CD4-positive, alpha-beta T cell treated with Interferon alpha-2 for 1 hour (primary cell): ENCODE results near the gene XPNPEP1.
"Not testable (repeated sequence)": the region's sequence is repeated elsewhere in the genome, so short reads cannot be mapped to it uniquely, and the experiment has no call there.

Experiments
- DNase-seq, 2 donors: peaks; one replicate each; pipeline ENCODE4 v3.0.0-alpha.2; 2020 to 2022

Gene XPNPEP1

GRCh38 chr10:109922358-109922975 lies 844 bp downstream of the XPNPEP1 start:
- no peak for DNase-seq

GRCh38 chr10:109920016-109920415 lies 3.3 kb downstream of the XPNPEP1 start:
- DNase-seq, result peak; percentile 11 to 57

GRCh38 chr10:109919220-109919619 lies 4.1 kb downstream of the XPNPEP1 start:
- no peak for DNase-seq

- DNase-seq, result not testable (repeated sequence)
Measured at GRCh38 chr10:109918707-109919106, 4.6 kb downstream of the XPNPEP1 start.

- DNase-seq, result no peak
Measured at GRCh38 chr10:109915566-109915965, 7.7 kb downstream of the XPNPEP1 start.

- DNase-seq, result peak; percentile 40 to 67
Measured at GRCh38 chr10:109914966-109915365, 8.3 kb downstream of the XPNPEP1 start.

GRCh38 chr10:109913306-109913892 lies 9.9 kb downstream of the XPNPEP1 start:
- no peak for DNase-seq

- no peak for DNase-seq
Measured at GRCh38 chr10:109912335-109913281, 10.7 kb downstream of the XPNPEP1 start.

GRCh38 chr10:109911903-109912302 lies 11.4 kb downstream of the XPNPEP1 start:
- DNase-seq, result no peak

GRCh38 chr10:109906316-109906715 lies 17.0 kb downstream of the XPNPEP1 start:
- DNase-seq, result no peak

GRCh38 chr10:109904397-109904796 lies 18.9 kb downstream of the XPNPEP1 start:
- no peak for DNase-seq

- peak in 1 of 2 donors; percentile 40 for DNase-seq
Measured at GRCh38 chr10:109902992-109903947, 20.0 kb downstream of the XPNPEP1 start.

- DNase-seq, result no peak
Measured at GRCh38 chr10:109899356-109900331, 23.7 kb downstream of the XPNPEP1 start.

- DNase-seq, result no peak
Measured at GRCh38 chr10:109898666-109899355, 24.5 kb downstream of the XPNPEP1 start.

GRCh38 chr10:109898007-109898406 lies 25.3 kb downstream of the XPNPEP1 start:
- DNase-seq, result no peak

- no peak for DNase-seq
Measured at GRCh38 chr10:109895848-109896247, 27.5 kb downstream of the XPNPEP1 start.

GRCh38 chr10:109895095-109895818 lies 28.1 kb downstream of the XPNPEP1 start:
- DNase-seq, result no peak

GRCh38 chr10:109894516-109894915 lies 28.8 kb downstream of the XPNPEP1 start:
- DNase-seq, result no peak

GRCh38 chr10:109893386-109893785 lies 29.9 kb downstream of the XPNPEP1 start:
- no peak for DNase-seq

GRCh38 chr10:109892931-109893330 lies 30.4 kb downstream of the XPNPEP1 start:
- DNase-seq, result no peak
